ENCODE measurements around the gene OR13G1. TPM values are rescaled to one million over a fixed set of nuclear protein-coding genes. Genes with fewer than 3 reads are reported as not detected.

Gene OR13G1
- total RNA-seq, 2 donors from 2014 or later, result not detected

GRCh38 chr1:247680171-247680570 lies 632 bp upstream of the OR13G1 start:
- H3K27me3 Mint-ChIP-seq (ENCODE audit: insufficient read depth), result no peaks in the 10 kb centered on the region
- H3K4me3 Mint-ChIP-seq, result no peak overlapping the region
- no peaks in the 10 kb centered on the region for H3K4me1 ChIP-seq (ENCODE audit: control insufficient read depth, insufficient read depth, low read length)
- no peaks in the 10 kb centered on the region for H3K36me3 Mint-ChIP-seq (ENCODE audit: low read depth)
- no peak for DNase-seq
- no peak overlapping the region for H3K4me3 ChIP-seq (ENCODE audit: low read length)
- H3K36me3 ChIP-seq (ENCODE audit: control insufficient read depth, insufficient read depth, low read length), result no peaks in the 10 kb centered on the region
- peaks cover 2% of the 10 kb centered on the region for H3K9me3 Mint-ChIP-seq
- H3K4me1 Mint-ChIP-seq, result no peaks in the 10 kb centered on the region
- no peak overlapping the region for H3K27ac ChIP-seq (ENCODE audit: low read depth, low read length)
- no peak overlapping the region for H3K27ac Mint-ChIP-seq
- H3K9me3 ChIP-seq (ENCODE audit: control insufficient read depth, low read length), result no peaks in the 10 kb centered on the region
- TF ChIP-seq CTCF (conservative IDR thresholded peaks at IDR 0.05), result no peak
- no peaks in the 10 kb centered on the region for H3K27me3 ChIP-seq (ENCODE audit: control insufficient read depth, insufficient read depth, low read length, poor library complexity, severe bottlenecking)
- no peak overlapping the region for H3K9ac ChIP-seq (ENCODE audit: extremely low read depth, low read length, poor library complexity, severe bottlenecking)
- WGBS, 2 experiments (ENCODE audit: insufficient coverage in 1 of 2, insufficient read length in 1 of 2), result 90 to 100% methylated on average over 3 to 4 of the region's 4 CpGs

- H3K4me1 Mint-ChIP-seq, result no peaks in the 10 kb centered on the region
- DNase-seq, result no peak
- peaks cover 4% of the 10 kb centered on the region for H3K9me3 Mint-ChIP-seq
- no peaks in the 10 kb centered on the region for H3K36me3 ChIP-seq (ENCODE audit: control insufficient read depth, insufficient read depth, low read length)
- H3K27ac ChIP-seq (ENCODE audit: low read depth, low read length), result no peak overlapping the region
- H3K27me3 ChIP-seq (ENCODE audit: control insufficient read depth, insufficient read depth, low read length, poor library complexity, severe bottlenecking), result no peaks in the 10 kb centered on the region
- no peaks in the 10 kb centered on the region for H3K27me3 Mint-ChIP-seq (ENCODE audit: insufficient read depth)
- H3K9me3 ChIP-seq (ENCODE audit: control insufficient read depth, low read length), result no peaks in the 10 kb centered on the region
- H3K36me3 Mint-ChIP-seq (ENCODE audit: low read depth), result no peaks in the 10 kb centered on the region
- H3K27ac Mint-ChIP-seq, result no peak overlapping the region
- H3K4me3 ChIP-seq (ENCODE audit: low read length), result no peak overlapping the region
- no peak for TF ChIP-seq CTCF (conservative IDR thresholded peaks at IDR 0.05)
- no peak overlapping the region for H3K9ac ChIP-seq (ENCODE audit: extremely low read depth, low read length, poor library complexity, severe bottlenecking)
- 67% methylated on average over 1 of the region's 1 CpG; no CpG with 5 or more reads in 1 of the 2 experiments for WGBS, 2 experiments (ENCODE audit: insufficient coverage in 1 of 2, insufficient read length in 1 of 2)
- H3K4me3 Mint-ChIP-seq, result no peak overlapping the region
- H3K4me1 ChIP-seq (ENCODE audit: control insufficient read depth, insufficient read depth, low read length), result no peaks in the 10 kb centered on the region
These were observed 10.3 kb downstream of the OR13G1 start for GRCh38 chr1:247669225-247669624.

GRCh38 chr1:247656221-247656875 lies 23.2 kb downstream of the OR13G1 start:
- no peaks in the 10 kb centered on the region for H3K27me3 Mint-ChIP-seq (ENCODE audit: insufficient read depth)
- Histone ChIP-seq H3K4me1 (ENCODE audit: control insufficient read depth, insufficient read depth, low read length) (no peaks in the 10 kb centered on the region), H3K27ac (ENCODE audit: low read depth, low read length) (no peak overlapping the region), H3K36me3 (ENCODE audit: control insufficient read depth, insufficient read depth, low read length) (no peaks in the 10 kb centered on the region), H3K27me3 (ENCODE audit: control insufficient read depth, insufficient read depth, low read length, poor library complexity, severe bottlenecking) (no peaks in the 10 kb centered on the region), H3K4me3 (ENCODE audit: low read length) (no peak overlapping the region), H3K9ac (ENCODE audit: extremely low read depth, low read length, poor library complexity, severe bottlenecking) (no peak overlapping the region), H3K9me3 (ENCODE audit: control insufficient read depth, low read length) (no peaks in the 10 kb centered on the region)
- no peaks in the 10 kb centered on the region for H3K9me3 Mint-ChIP-seq
- H3K36me3 Mint-ChIP-seq (ENCODE audit: low read depth), result no peaks in the 10 kb centered on the region
- 69 to 89% methylated on average over 2 to 7 of the region's 7 CpGs for WGBS, 2 experiments (ENCODE audit: insufficient coverage in 1 of 2, insufficient read length in 1 of 2)
- DNase-seq, result no peak
- H3K4me3 Mint-ChIP-seq, result no peak overlapping the region
- H3K27ac Mint-ChIP-seq, result no peak overlapping the region
- no peak for TF ChIP-seq CTCF (conservative IDR thresholded peaks at IDR 0.05)
- H3K4me1 Mint-ChIP-seq, result no peaks in the 10 kb centered on the region
